ENCODE measurements around the gene PPFIA1.

- TF ChIP-seq CTCF (conservative IDR thresholded peaks at IDR 0.05 in 1 of 2, IDR thresholded peaks at IDR 0.05 in 1 of 2; ENCODE audit: low read depth in 1 of 2, low read length in 2 of 2) (no peak), EZH2 (IDR thresholded peaks at IDR 0.05; ENCODE audit: low read length, missing control alignments) (no peak)
Measured at GRCh38 chr11:70352601-70353000, 82.1 kb downstream of the PPFIA1 start.
